ENCODE data around the gene EXOC7. TPM values are rescaled to one million over a fixed set of nuclear protein-coding genes. Genes with fewer than 3 reads are reported as not detected.
"Not testable (repeated sequence)": the region's sequence is repeated elsewhere in the genome, so short reads cannot be mapped to it uniquely, and the experiment has no call there.

Gene EXOC7
- total RNA-seq, 1 donor from 2014 or later, result 79.8 TPM

GRCh38 chr17:76048025-76048605 lies 55.5 kb downstream of the EXOC7 start:
- DNase-seq (ENCODE audit: extremely low spot score in 2 of 2), result no peak
- H3K27me3 ChIP-seq, result no peaks in the 10 kb centered on the region
- intact Hi-C loops (cut with DNase I), result no loop called here
- peaks cover 13% of the 10 kb centered on the region for H3K4me1 ChIP-seq
- H3K9me3 ChIP-seq, result no peaks in the 10 kb centered on the region
- no peak overlapping the region for H3K27ac ChIP-seq
- TF ChIP-seq POLR2A (IDR thresholded peaks at IDR 0.05) (no peak), POLR2AphosphoS5 (IDR thresholded peaks at IDR 0.05; ENCODE audit: insufficient read depth in 1 of 2, low read depth in 1 of 2) (no peak), CTCF (IDR thresholded peaks at IDR 0.05) (no peak)
- no peak overlapping the region for H3K4me3 ChIP-seq
- peaks cover 0 to 78% of the 10 kb centered on the region in 2 donors for H3K36me3 ChIP-seq

GRCh38 chr17:76046064-76046463 lies 57.5 kb downstream of the EXOC7 start:
- intact Hi-C loops (cut with DNase I), result no loop called here
- Histone ChIP-seq H3K9me3 (no peaks in the 10 kb centered on the region), H3K4me1 (peaks cover 6% of the 10 kb centered on the region), H3K4me3 (no peak overlapping the region), H3K36me3 (peaks cover under 1 to 92% of the 10 kb centered on the region in 2 donors), H3K27me3 (no peaks in the 10 kb centered on the region), H3K27ac (no peak overlapping the region)
- TF ChIP-seq POLR2AphosphoS5 (IDR thresholded peaks at IDR 0.05; ENCODE audit: insufficient read depth in 1 of 2, low read depth in 1 of 2) (no peak), POLR2A (IDR thresholded peaks at IDR 0.05) (no peak), CTCF (IDR thresholded peaks at IDR 0.05) (no peak)
- no peak for DNase-seq (ENCODE audit: extremely low spot score in 2 of 2)

- H3K4me1 ChIP-seq; H3K27ac ChIP-seq; H3K27me3 ChIP-seq; H3K4me3 ChIP-seq; DNase-seq (ENCODE audit: extremely low spot score in 2 of 2); intact Hi-C loops (cut with DNase I); H3K9me3 ChIP-seq: not testable (repeated sequence)
- peaks cover 4 to 94% of the 10 kb centered on the region in 2 donors for H3K36me3 ChIP-seq
Measured at GRCh38 chr17:76044475-76045007, 59.0 kb downstream of the EXOC7 start.

- H3K36me3 ChIP-seq, result peaks cover 4 to 97% of the 10 kb centered on the region in 2 donors
- H3K4me3 ChIP-seq; H3K27ac ChIP-seq; H3K4me1 ChIP-seq; H3K9me3 ChIP-seq; intact Hi-C loops (cut with DNase I); DNase-seq (ENCODE audit: extremely low spot score in 2 of 2); H3K27me3 ChIP-seq: not testable (repeated sequence)
Measured at GRCh38 chr17:76042868-76043267, 60.7 kb downstream of the EXOC7 start.

GRCh38 chr17:76040376-76040775 lies 63.2 kb downstream of the EXOC7 start:
- peaks cover 12% of the 10 kb centered on the region for H3K4me1 ChIP-seq
- H3K9me3 ChIP-seq, result no peaks in the 10 kb centered on the region
- H3K36me3 ChIP-seq, result peaks cover 4 to 72% of the 10 kb centered on the region in 2 donors
- DNase-seq (ENCODE audit: extremely low spot score in 2 of 2), result no peak
- TF ChIP-seq POLR2A (IDR thresholded peaks at IDR 0.05), result no peak
- no peak for TF ChIP-seq POLR2AphosphoS5 (IDR thresholded peaks at IDR 0.05; ENCODE audit: insufficient read depth in 1 of 2, low read depth in 1 of 2)
- TF ChIP-seq CTCF (IDR thresholded peaks at IDR 0.05), result no peak
- H3K27me3 ChIP-seq, result no peaks in the 10 kb centered on the region
- H3K27ac ChIP-seq, result no peak overlapping the region
- no peak overlapping the region for H3K4me3 ChIP-seq
- intact Hi-C loops (cut with DNase I), result no loop called here

GRCh38 chr17:76039121-76039520 lies 64.5 kb downstream of the EXOC7 start:
- H3K9me3 ChIP-seq, result no peaks in the 10 kb centered on the region
- TF ChIP-seq POLR2A (IDR thresholded peaks at IDR 0.05) (no peak), POLR2AphosphoS5 (IDR thresholded peaks at IDR 0.05; ENCODE audit: insufficient read depth in 1 of 2, low read depth in 1 of 2) (no peak), CTCF (IDR thresholded peaks at IDR 0.05) (no peak)
- H3K27ac ChIP-seq, result no peak overlapping the region
- intact Hi-C loops (cut with DNase I), result no loop called here
- H3K4me1 ChIP-seq, result peaks cover 12% of the 10 kb centered on the region
- H3K36me3 ChIP-seq, result peaks cover 4 to 60% of the 10 kb centered on the region in 2 donors
- no peaks in the 10 kb centered on the region for H3K27me3 ChIP-seq
- H3K4me3 ChIP-seq, result no peak overlapping the region
- no peak for DNase-seq (ENCODE audit: extremely low spot score in 2 of 2)

All from vagina (tissue), 2 donors.